HEK293T (cell line): Measurements from ENCODE around the gene EGF.
"Not testable (repeated sequence)": the region's sequence is repeated elsewhere in the genome, so short reads cannot be mapped to it uniquely, and the experiment has no call there.

Source experiments
- CTCF ChIA-PET: fragments of 350-600 bp; formaldehyde crosslinking; extraction: SDS; loops from one replicate; lab custom pipeline; 2021; ENCODE audit warnings: antibody characterized with exemption, inconsistent platforms; lab: Yijun Ruan, JAX
- POLR2A ChIA-PET: fragments of 350-600 bp; formaldehyde crosslinking; extraction: SDS; loops from one replicate; lab custom pipeline; 2020; ENCODE audit warnings: antibody characterized with exemption, inconsistent platforms; lab: Yijun Ruan, JAX
- DNase-seq: peaks from one replicate; pipeline ENCODE4 v3.0.0; 2012; ENCODE audit warnings: mixed read lengths; ENCODE audit errors: extremely low spot score
- ARNT ChIP-seq: fragments of 450-650 bp; IDR thresholded peaks from 2 replicates; pipeline ENCODE4 v1.6.1; 2017; ENCODE audit warnings: mild to moderate bottlenecking
- BHLHE40 ChIP-seq: fragments of 450-650 bp; IDR thresholded peaks from 2 replicates; pipeline ENCODE4 v1.6.1; 2016; ENCODE audit warnings: mild to moderate bottlenecking, moderate library complexity, borderline replicate concordance
- CTBP1 ChIP-seq: fragments of 450-650 bp; IDR thresholded peaks from 2 replicates; pipeline ENCODE4 v1.6.1; 2016; ENCODE audit warnings: borderline replicate concordance
- ELF4 ChIP-seq: fragments of 450-650 bp; IDR thresholded peaks from 2 replicates; pipeline ENCODE4 v1.6.1; 2017; ENCODE audit warnings: antibody characterized with exemption
- FOXA1 ChIP-seq: fragments of 450-650 bp; IDR thresholded peaks from 2 replicates; pipeline ENCODE4 v1.6.1; 2016; ENCODE audit warnings: mild to moderate bottlenecking
- FOXK2 ChIP-seq: fragments of 450-650 bp; IDR thresholded peaks from 2 replicates; pipeline ENCODE4 v1.6.1; 2016; ENCODE audit warnings: mild to moderate bottlenecking
- FOXM1 ChIP-seq: fragments of 450-650 bp; IDR thresholded peaks from 2 replicates; pipeline ENCODE4 v1.6.1; 2017; ENCODE audit warnings: mild to moderate bottlenecking, borderline replicate concordance
- HDGF ChIP-seq: fragments of 450-650 bp; IDR thresholded peaks from 2 replicates; pipeline ENCODE4 v1.6.1; 2017; ENCODE audit warnings: antibody characterized with exemption, borderline replicate concordance
- L3MBTL2 ChIP-seq: fragments of 450-650 bp; conservative IDR thresholded peaks from 2 replicates; pipeline ENCODE4 v1.6.1; 2016; ENCODE audit warnings: mild to moderate bottlenecking
- LEF1 ChIP-seq: fragments of 450-650 bp; IDR thresholded peaks from 2 replicates; pipeline ENCODE4 v1.6.1; 2017; ENCODE audit warnings: mild to moderate bottlenecking, borderline replicate concordance
- NFRKB ChIP-seq: fragments of 450-650 bp; IDR thresholded peaks from 2 replicates; pipeline ENCODE4 v1.6.1; 2016; ENCODE audit warnings: mild to moderate bottlenecking, moderate library complexity
- PKNOX1 ChIP-seq: fragments of 450-650 bp; IDR thresholded peaks from 2 replicates; pipeline ENCODE4 v1.6.1; 2016
- SP1 ChIP-seq: fragments of 450-650 bp; IDR thresholded peaks from 2 replicates; pipeline ENCODE4 v1.6.1; 2017
- SUZ12 ChIP-seq: fragments of 450-650 bp; IDR thresholded peaks from 2 replicates; pipeline ENCODE4 v1.6.1; 2016; ENCODE audit warnings: mild to moderate bottlenecking
- TARDBP ChIP-seq: fragments of 450-650 bp; IDR thresholded peaks from 2 replicates; pipeline ENCODE4 v1.6.1; 2016
- ZNF384 ChIP-seq: fragments of 450-650 bp; IDR thresholded peaks from 2 replicates; pipeline ENCODE4 v1.6.1; 2016

Gene EGF

GRCh38 chr4:109947457-109947856 lies 34.8 kb downstream of the EGF start:
- ChIA-PET CTCF (no interaction called here), POLR2A (no interaction called here)
- no peak for TF ChIP-seq FOXA1
- TF ChIP-seq SUZ12: no peak
- TF ChIP-seq LEF1: no peak
- TF ChIP-seq BHLHE40: no peak
- TF ChIP-seq FOXM1: no peak
- no peak for TF ChIP-seq TARDBP
- TF ChIP-seq CTBP1: no peak
- TF ChIP-seq FOXK2: no peak
- no peak for TF ChIP-seq ELF4
- no peak for TF ChIP-seq ARNT
- no peak for TF ChIP-seq NFRKB
- TF ChIP-seq HDGF: no peak
- no peak for TF ChIP-seq L3MBTL2
- TF ChIP-seq PKNOX1: no peak
- no peak for TF ChIP-seq ZNF384
- no peak for TF ChIP-seq SP1
- no peak for DNase-seq

- ChIA-PET CTCF (no interaction called here), POLR2A (no interaction called here)
- TF ChIP-seq PKNOX1 (no peak), FOXA1 (no peak), TARDBP (no peak), CTBP1 (no peak), NFRKB (no peak), FOXM1 (no peak), ELF4 (no peak), FOXK2 (no peak), ARNT (no peak), LEF1 (no peak), SP1 (no peak), ZNF384 (no peak), SUZ12 (no peak), BHLHE40 (no peak), HDGF (no peak), L3MBTL2 (no peak)
- DNase-seq: no peak
Measured at GRCh38 chr4:109947918-109948317, 35.2 kb downstream of the EGF start.

- CTCF ChIA-PET, POLR2A ChIA-PET: not testable (repeated sequence)
Measured at GRCh38 chr4:109949099-109949718, 36.5 kb downstream of the EGF start.

GRCh38 chr4:109952612-109953011 lies 39.9 kb downstream of the EGF start:
- ChIA-PET CTCF (no interaction called here), POLR2A (no interaction called here)
- TF ChIP-seq L3MBTL2: no peak
- no peak for TF ChIP-seq FOXK2
- TF ChIP-seq ELF4: no peak
- TF ChIP-seq LEF1: no peak
- no peak for DNase-seq

More at GRCh38 chr4:109949099-109949718, 36.5 kb downstream of the EGF start:
- not testable (repeated sequence) for DNase-seq

- CTCF ChIA-PET: no interaction called here
- no peak for DNase-seq
- TF ChIP-seq FOXK2: no peak
- TF ChIP-seq L3MBTL2: no peak
- no peak for TF ChIP-seq FOXA1
- no peak for TF ChIP-seq HDGF
Measured at GRCh38 chr4:109953556-109953955, 40.9 kb downstream of the EGF start.

GRCh38 chr4:109955146-109955545 lies 42.5 kb downstream of the EGF start:
- ChIA-PET POLR2A (no interaction called here), CTCF (no interaction called here)
- TF ChIP-seq TARDBP: no peak
- no peak for TF ChIP-seq BHLHE40
- no peak for TF ChIP-seq ZNF384
- no peak for TF ChIP-seq SP1
- no peak for TF ChIP-seq CTBP1
- no peak for TF ChIP-seq FOXM1
- DNase-seq: no peak

More at GRCh38 chr4:109953556-109953955, 40.9 kb downstream of the EGF start:
- POLR2A ChIA-PET: no interaction called here

GRCh38 chr4:109957227-109957626 lies 44.5 kb downstream of the EGF start:
- no peak for TF ChIP-seq ELF4
- no peak for TF ChIP-seq PKNOX1
- no peak for TF ChIP-seq CTBP1
- TF ChIP-seq FOXA1: no peak
- TF ChIP-seq TARDBP: no peak
- TF ChIP-seq SP1: no peak
- no peak for TF ChIP-seq NFRKB
- ChIA-PET CTCF (no interaction called here), POLR2A (no interaction called here)
- DNase-seq: no peak
